ENCODE results near the gene VKORC1L1. TPM values are rescaled to one million over a fixed set of nuclear protein-coding genes. Genes with fewer than 3 reads are reported as not detected.
"Not testable (repeated sequence)": the region's sequence is repeated elsewhere in the genome, so short reads cannot be mapped to it uniquely, and the experiment has no call there.

Gene VKORC1L1
- 20.1 and 21.1 TPM in 2 replicates for total RNA-seq

GRCh38 chr7:65872776-65873581, at the start of gene VKORC1L1:
TSS of gene VKORC1L1 (plus strand) at chr7:65873074. CDS start at chr7:65873372, 298 bp downstream.
- intact Hi-C loops (cut with micrococcal nuclease), result loop anchor here (1.0 to 5.0 kb wide), 7 partner anchors 102 to 1124 kb away; partner anchors contain the start of genes ASL, GUSB and TYW1

GRCh38 chr7:65827366-65827765, 45.5 kb upstream of the VKORC1L1 start:
- intact Hi-C loops (cut with micrococcal nuclease), result no loop called here

- intact Hi-C loops (cut with micrococcal nuclease), result no loop called here
Observed at GRCh38 chr7:65832281-65832680, 40.6 kb upstream of the VKORC1L1 start.

- intact Hi-C loops (cut with micrococcal nuclease), result not testable (repeated sequence)
Observed at GRCh38 chr7:65836684-65837083, 36.2 kb upstream of the VKORC1L1 start.

- intact Hi-C loops (cut with micrococcal nuclease), result not testable (repeated sequence)
Observed at GRCh38 chr7:65837541-65837956, 35.3 kb upstream of the VKORC1L1 start.

- intact Hi-C loops (cut with micrococcal nuclease), result no loop called here
Observed at GRCh38 chr7:65839846-65840245, 33.0 kb upstream of the VKORC1L1 start.

- intact Hi-C loops (cut with micrococcal nuclease), result no loop called here
Observed at GRCh38 chr7:65840446-65840845, 32.4 kb upstream of the VKORC1L1 start.

- intact Hi-C loops (cut with micrococcal nuclease), result not testable (repeated sequence)
Observed at GRCh38 chr7:65843616-65844015, 29.3 kb upstream of the VKORC1L1 start.

GRCh38 chr7:65846008-65846570, 26.8 kb upstream of the VKORC1L1 start:
- intact Hi-C loops (cut with micrococcal nuclease), result no loop called here

GRCh38 chr7:65853426-65853825, 19.4 kb upstream of the VKORC1L1 start:
- intact Hi-C loops (cut with micrococcal nuclease), result not testable (repeated sequence)

- intact Hi-C loops (cut with micrococcal nuclease), result not testable (repeated sequence)
Observed at GRCh38 chr7:65853892-65854291, 19.0 kb upstream of the VKORC1L1 start.

GRCh38 chr7:65857321-65857894, 15.5 kb upstream of the VKORC1L1 start:
- intact Hi-C loops (cut with micrococcal nuclease), result not testable (repeated sequence)

GRCh38 chr7:65858660-65859059, 14.2 kb upstream of the VKORC1L1 start:
- intact Hi-C loops (cut with micrococcal nuclease), result not testable (repeated sequence)

- intact Hi-C loops (cut with micrococcal nuclease), result not testable (repeated sequence)
Observed at GRCh38 chr7:65866244-65866643, 6.6 kb upstream of the VKORC1L1 start.

- intact Hi-C loops (cut with micrococcal nuclease), result not testable (repeated sequence)
Observed at GRCh38 chr7:65867681-65868080, 5.2 kb upstream of the VKORC1L1 start.

- intact Hi-C loops (cut with micrococcal nuclease), result not testable (repeated sequence)
Observed at GRCh38 chr7:65869312-65869711, 3.6 kb upstream of the VKORC1L1 start.

GRCh38 chr7:65871451-65871850, 1.4 kb upstream of the VKORC1L1 start:
- intact Hi-C loops (cut with micrococcal nuclease), result loop anchor here (5.0 kb wide), 2 partner anchors 811 to 834 kb away; no protein-coding TSS in a partner anchor

GRCh38 chr7:65873582-65874193, 814 bp downstream of the VKORC1L1 start:
- intact Hi-C loops (cut with micrococcal nuclease), result loop anchor here (1.0 to 5.0 kb wide), 7 partner anchors 103 to 1123 kb away; partner anchors contain the start of genes ASL, GUSB and TYW1

GRCh38 chr7:65875715-65876114, 2.8 kb downstream of the VKORC1L1 start:
- intact Hi-C loops (cut with micrococcal nuclease), result not testable (repeated sequence)

- intact Hi-C loops (cut with micrococcal nuclease), result not testable (repeated sequence)
Observed at GRCh38 chr7:65879292-65880153, 6.6 kb downstream of the VKORC1L1 start.

GRCh38 chr7:65880242-65880641, 7.4 kb downstream of the VKORC1L1 start:
- intact Hi-C loops (cut with micrococcal nuclease), result not testable (repeated sequence)
